DMS 273 (cell line): Measurements from ENCODE around the gene WDR93.
"Not testable (repeated sequence)": the region's sequence is repeated elsewhere in the genome, so short reads cannot be mapped to it uniquely, and the experiment has no call there.

Experiments
- DNase-seq: peaks from one replicate; lab custom pipeline; 2025; ENCODE audit not compliant: unreplicated experiment; lab: John Stamatoyannopoulos, UW

The WDR93 gene

DNA sequence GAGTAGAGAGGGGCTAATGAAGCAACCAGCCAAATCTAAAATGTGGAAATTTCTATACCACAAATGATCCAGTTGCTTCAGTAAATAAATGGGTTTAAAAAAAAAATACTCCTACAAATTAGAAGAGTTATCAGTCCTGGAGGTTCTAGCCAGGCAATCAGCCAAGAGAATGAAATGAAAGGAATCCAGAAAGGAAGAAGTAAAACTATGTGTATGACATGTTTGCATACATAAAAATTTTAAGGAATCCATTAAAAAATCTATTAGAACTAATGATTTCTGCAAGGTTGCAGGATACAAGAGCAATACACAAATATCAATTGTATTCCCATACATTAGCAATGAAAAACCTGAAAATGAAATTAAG is 95.1 kb downstream of the WDR93 start:
- no peak for DNase-seq

DNA sequence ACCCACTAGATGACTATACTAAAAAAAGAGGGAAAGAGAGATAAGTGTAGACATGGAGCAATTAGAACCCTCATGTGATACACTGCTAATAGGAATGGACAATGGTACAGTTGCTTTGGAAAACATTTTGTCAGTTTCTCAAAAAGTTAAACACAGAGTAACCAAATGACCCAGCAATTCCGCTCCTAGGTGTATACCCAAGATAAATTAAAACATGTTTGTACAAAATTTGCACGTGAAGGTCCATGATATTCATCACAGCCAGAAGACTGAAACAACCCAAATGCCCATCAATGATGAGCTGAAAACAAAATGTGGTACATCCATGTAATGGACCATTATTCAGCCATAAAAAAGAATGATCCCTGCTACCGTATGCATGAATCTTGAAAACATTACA is 97.3 kb downstream of the WDR93 start:
- DNase-seq: no peak

DNA sequence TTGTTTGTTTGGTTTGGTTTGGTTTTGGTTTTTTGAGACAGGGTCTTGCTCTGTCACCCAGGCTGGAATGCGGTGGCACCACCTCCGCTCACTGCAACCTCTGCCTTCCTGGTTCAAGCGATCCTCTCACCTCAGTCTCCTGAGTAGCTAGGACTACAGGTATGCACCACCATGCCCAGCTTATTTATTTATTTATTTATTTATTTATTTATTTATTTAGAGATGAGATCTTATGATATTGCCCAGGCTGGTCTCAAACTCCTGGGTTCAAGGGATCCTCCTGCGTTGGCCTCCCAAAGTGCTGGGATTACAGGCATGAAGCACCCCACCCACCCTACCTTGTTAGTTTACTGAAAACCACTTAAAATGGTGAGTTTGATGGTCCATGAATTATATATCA is 98.0 kb downstream of the WDR93 start:
- not testable (repeated sequence) for DNase-seq

DNA sequence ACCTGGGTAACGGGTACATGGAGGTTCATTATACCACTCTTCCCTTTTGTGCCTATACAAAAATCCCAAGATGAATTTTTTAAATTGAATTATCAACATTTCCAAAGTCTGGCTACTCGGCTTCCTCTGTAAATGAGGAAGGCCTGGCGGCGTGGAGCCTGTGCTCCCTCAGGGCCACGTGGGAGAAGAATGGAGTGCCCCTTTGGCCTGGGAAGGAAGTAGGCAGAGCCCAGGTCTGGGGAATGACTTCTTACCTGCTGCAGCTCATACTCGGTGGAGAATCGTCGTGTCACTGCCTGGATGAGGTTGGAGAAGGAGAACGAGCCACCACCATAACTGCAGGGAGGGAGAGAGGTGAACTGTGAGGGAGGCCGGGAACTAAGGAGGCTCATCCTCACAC is 99.6 kb downstream of the WDR93 start:
- DNase-seq: no peak

DNA sequence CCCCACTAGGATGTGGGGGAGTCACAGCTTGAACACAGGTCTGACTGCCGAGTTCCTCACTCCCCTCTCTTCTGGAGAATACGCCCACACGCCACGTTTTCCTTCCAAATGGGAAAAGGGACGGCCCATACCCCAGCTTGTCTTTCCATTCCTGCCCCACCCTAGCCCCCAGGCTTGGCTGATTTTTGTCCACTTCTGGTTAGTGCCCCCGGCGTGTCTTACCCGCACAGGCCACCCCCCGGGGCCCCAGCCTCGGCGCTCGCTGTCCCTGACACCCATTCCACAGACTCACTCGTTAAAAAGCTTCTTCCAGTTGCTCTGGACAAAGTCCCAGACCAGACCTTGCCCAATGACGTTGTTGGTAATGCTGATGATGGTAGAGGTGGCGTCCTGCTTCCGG is 100.0 kb downstream of the WDR93 start:
- no peak for DNase-seq

DNA sequence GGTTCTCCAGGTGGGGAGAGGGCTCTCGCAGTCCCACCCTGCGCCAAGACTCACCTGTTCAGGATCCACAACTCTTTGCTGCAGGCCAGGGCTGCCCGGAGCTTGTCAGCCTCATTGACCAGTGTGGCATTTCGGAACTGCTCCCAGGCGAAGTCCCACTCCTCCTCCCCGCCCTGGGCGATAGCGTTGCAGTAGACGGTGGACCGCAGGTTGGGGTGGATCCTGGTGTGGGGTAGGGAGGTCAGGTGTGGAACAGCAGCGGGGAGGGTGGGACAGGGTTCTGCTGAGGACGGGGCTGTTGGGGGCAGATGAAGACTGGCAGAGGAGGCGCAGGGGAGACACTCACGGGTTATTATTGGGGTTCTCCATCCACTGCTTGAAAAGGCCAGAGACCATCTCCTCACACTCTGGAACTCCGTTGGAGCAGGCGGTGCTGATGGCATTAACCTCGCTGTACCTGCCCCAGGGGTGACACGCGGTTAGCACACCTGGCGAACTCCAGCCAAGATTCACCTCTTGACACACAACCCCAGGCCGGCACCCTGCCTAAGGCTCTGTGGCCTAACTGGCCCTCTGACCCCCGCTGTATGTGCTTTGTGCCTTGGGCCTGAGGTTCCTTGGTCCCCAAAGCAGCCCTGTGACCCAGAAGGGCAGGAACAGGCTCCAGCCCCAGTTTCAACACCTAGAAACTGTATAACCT is 101.6 kb downstream of the WDR93 start:
- no peak for DNase-seq
